Endothelial cell (in vitro differentiated cells): ENCODE measurements around the gene ATP1A3. TPM values are rescaled to one million over a fixed set of nuclear protein-coding genes. Genes with fewer than 3 reads are reported as not detected.

Experiments
- DNase-seq: peaks from one replicate; pipeline ENCODE4 v3.0.0; 2021; ENCODE audit warnings: low spot score
- H3K27ac Mint-ChIP-seq: one replicate; pipeline ENCODE4 v1.8.0; 2021; ENCODE audit warnings: mixed read lengths, inconsistent platforms; ENCODE audit not compliant: unreplicated experiment
- H3K27me3 Mint-ChIP-seq: one replicate; pipeline ENCODE4 v1.8.0; 2021; ENCODE audit warnings: mild to moderate bottlenecking, moderate library complexity, mixed read lengths, inconsistent platforms; ENCODE audit not compliant: unreplicated experiment
- H3K36me3 Mint-ChIP-seq: one replicate; pipeline ENCODE4 v1.8.0; 2021; ENCODE audit warnings: mild to moderate bottlenecking, low read depth, mixed read lengths, inconsistent platforms; ENCODE audit not compliant: unreplicated experiment
- H3K4me1 Mint-ChIP-seq: one replicate; pipeline ENCODE4 v1.8.0; 2021; ENCODE audit warnings: mild to moderate bottlenecking, mixed read lengths, inconsistent platforms; ENCODE audit not compliant: unreplicated experiment
- H3K4me3 Mint-ChIP-seq: one replicate; pipeline ENCODE4 v1.8.0; 2021; ENCODE audit warnings: mild to moderate bottlenecking, mixed read lengths, inconsistent platforms; ENCODE audit not compliant: unreplicated experiment
- H3K9me3 Mint-ChIP-seq: one replicate; pipeline ENCODE4 v1.8.0; 2021; ENCODE audit warnings: mixed read lengths, inconsistent platforms; ENCODE audit not compliant: unreplicated experiment
- total RNA-seq: library from RNA; stranded (reverse); fragmentation: NEBNext Ultra II Directional; extraction: Animal tissue kit (Norgen Biotek cat#: 25700); gene quantifications from one replicate; pipeline ENCODE4 v1.2.1, GENCODE V29; 2021; ENCODE audit not compliant: unreplicated experiment
- TF ChIP-seq, protein P1 (sequence below): fragments of 200-600 bp; sonication (generic); IDR thresholded peaks from one replicate; pipeline ENCODE4 v1.5.0; 2021; ENCODE audit warnings: antibody characterized with exemption; ENCODE audit not compliant: unreplicated experiment

The ATP1A3 gene
- total RNA-seq, 1 donor from 2014 or later = not detected

DNA sequence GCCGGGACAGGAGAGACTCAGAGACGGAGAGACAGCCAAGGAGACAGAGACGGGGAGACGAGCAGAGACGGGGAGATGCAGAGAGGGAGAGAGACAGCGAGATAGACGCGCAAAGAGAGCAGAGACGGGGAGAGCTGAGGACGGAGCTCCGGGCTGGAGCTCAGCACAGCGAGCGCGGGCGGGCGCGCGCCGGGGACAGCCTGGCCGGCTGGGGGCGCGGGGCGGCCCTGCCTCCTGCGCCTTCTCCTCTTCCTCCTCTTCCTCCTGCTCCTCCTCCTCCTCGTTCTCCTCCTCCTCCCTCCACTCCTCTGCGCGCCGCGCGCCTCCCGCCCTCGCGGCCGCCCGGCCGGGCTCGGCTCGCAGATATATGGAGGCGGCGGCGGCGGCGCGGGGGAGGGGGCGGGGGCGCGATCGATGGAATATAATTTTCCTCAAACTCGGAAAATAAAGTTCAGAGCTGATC, 65.8 kb downstream of the ATP1A3 start, which contains the start of gene ERFL:
ERFL (minus strand) TSS at position 229 of the 463 bp plus-strand sequence. CDS start 15,530 bp downstream, outside the sequence.
- no peaks in the 10 kb centered on the region for H3K9me3 Mint-ChIP-seq
- H3K27me3 Mint-ChIP-seq = peaks cover 28% of the 10 kb centered on the region
- TF ChIP-seq, protein P1, sequence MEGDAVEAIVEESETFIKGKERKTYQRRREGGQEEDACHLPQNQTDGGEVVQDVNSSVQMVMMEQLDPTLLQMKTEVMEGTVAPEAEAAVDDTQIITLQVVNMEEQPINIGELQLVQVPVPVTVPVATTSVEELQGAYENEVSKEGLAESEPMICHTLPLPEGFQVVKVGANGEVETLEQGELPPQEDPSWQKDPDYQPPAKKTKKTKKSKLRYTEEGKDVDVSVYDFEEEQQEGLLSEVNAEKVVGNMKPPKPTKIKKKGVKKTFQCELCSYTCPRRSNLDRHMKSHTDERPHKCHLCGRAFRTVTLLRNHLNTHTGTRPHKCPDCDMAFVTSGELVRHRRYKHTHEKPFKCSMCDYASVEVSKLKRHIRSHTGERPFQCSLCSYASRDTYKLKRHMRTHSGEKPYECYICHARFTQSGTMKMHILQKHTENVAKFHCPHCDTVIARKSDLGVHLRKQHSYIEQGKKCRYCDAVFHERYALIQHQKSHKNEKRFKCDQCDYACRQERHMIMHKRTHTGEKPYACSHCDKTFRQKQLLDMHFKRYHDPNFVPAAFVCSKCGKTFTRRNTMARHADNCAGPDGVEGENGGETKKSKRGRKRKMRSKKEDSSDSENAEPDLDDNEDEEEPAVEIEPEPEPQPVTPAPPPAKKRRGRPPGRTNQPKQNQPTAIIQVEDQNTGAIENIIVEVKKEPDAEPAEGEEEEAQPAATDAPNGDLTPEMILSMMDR = no peak
- H3K27ac Mint-ChIP-seq = no peak within 1 kb of the TSS
- no peak for DNase-seq
- H3K36me3 Mint-ChIP-seq = peaks cover 7% of the 10 kb centered on the region
- peaks cover 9% of the 10 kb centered on the region for H3K4me1 Mint-ChIP-seq
- peak within 1 kb of the TSS; percentile 90 for H3K4me3 Mint-ChIP-seq

DNA sequence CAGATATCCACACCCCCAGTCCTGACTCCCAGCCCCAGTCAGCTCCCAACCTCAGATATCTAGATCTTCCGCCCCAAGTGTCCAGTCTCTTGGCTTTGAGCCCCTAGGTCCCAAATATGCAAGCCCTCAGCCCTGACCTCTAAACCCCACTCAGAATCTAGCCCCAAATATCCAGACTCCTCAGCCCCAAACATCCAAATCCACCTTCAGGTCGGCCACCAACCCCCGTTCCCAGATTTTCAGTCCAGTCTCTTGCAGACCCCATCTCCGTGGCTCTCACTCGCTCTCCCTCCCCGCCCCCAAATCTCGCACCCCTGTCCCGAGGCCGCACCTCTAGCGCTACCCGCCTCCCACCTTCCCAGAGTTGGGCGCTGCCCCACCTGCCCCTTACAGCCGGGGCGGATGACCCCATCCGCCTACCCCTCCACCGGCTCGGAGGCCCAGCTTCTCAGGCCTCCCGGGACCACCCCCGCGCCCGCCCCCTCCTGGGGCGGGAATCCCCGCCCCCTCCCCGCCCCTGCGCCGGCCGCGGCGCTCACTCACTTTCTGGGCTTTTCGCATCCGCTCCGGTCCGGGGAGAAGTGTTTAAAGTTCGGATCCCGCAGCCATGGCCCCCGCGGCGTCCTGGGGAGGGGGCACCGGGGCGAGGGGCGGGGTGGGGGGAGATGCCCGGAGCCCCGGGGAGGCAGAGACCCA, 66.4 kb downstream of the ATP1A3 start:
- TF ChIP-seq, protein P1 = no peak
- Mint-ChIP-seq H3K27me3 (peaks cover 29% of the 10 kb centered on the region), H3K9me3 (no peaks in the 10 kb centered on the region), H3K27ac (no peak overlapping the region), H3K4me3 (peak overlapping the region; percentile 90), H3K4me1 (peaks cover 12% of the 10 kb centered on the region), H3K36me3 (peaks cover 10% of the 10 kb centered on the region)
- no peak for DNase-seq

DNA sequence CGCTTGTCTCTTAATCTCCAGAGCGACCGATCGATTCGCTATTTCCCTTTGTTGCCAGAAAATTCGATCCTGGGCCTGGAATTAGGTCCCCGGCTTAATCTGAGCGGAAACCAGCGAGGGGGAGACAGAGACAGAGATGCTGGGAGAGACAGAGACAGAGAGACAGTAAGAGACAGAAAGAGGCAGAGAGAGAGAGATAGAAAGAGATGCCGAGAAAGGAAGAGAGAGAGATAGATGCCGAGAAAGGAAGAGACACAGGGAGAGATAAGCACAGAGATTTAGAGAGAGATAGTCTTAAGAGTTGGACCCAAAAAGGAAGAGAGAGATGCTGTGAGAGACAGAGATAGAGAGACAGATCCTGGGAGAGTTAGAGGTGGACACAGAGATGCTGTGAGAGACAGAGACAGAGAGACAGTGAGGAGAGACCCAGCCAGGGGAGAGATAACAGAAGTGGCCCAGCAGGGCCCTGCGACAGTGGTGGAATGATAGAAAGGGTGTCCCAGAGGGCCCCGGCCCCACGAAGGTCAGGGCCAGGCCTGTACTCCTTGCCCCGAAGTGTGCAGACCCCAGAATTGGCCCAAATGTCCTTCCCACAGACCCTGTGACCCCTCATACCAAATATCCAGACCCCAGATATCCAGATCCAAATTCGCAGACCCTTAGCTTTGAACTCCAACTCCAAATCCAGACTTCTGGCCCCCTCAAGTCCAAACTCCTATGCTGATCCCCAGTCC, 67.1 kb downstream of the ATP1A3 start:
- peaks cover 16% of the 10 kb centered on the region for H3K4me1 Mint-ChIP-seq
- peaks cover 10% of the 10 kb centered on the region for H3K36me3 Mint-ChIP-seq
- H3K27ac Mint-ChIP-seq = no peak overlapping the region
- H3K9me3 Mint-ChIP-seq = no peaks in the 10 kb centered on the region
- TF ChIP-seq, protein P1 = no peak
- peaks cover 31% of the 10 kb centered on the region for H3K27me3 Mint-ChIP-seq
- no peak for DNase-seq
- H3K4me3 Mint-ChIP-seq = no peak overlapping the region

- peaks cover 31% of the 10 kb centered on the region for H3K27me3 Mint-ChIP-seq
- TF ChIP-seq, protein P1 = no peak
- H3K4me1 Mint-ChIP-seq = peaks cover 19% of the 10 kb centered on the region
- no peak for DNase-seq
- no peak overlapping the region for H3K4me3 Mint-ChIP-seq
- H3K9me3 Mint-ChIP-seq = no peaks in the 10 kb centered on the region
- no peak overlapping the region for H3K27ac Mint-ChIP-seq
- peaks cover 13% of the 10 kb centered on the region for H3K36me3 Mint-ChIP-seq
These were observed 67.8 kb downstream of the ATP1A3 start for GRCh38 chr19:41926028-41926762.
